PC-9 (cell line): Measurements from ENCODE around the gene FAM81A.

Experiments
- EZH2 ChIP-seq: fragments of 200-600 bp; sonication (generic); IDR thresholded peaks from 2 replicates; pipeline ENCODE4 v1.8.0; 2017; ENCODE audit warnings: antibody characterized with exemption, low read depth
- TF ChIP-seq, protein P1 (sequence below): fragments of 200-600 bp; sonication (generic); conservative IDR thresholded peaks from 2 replicates; pipeline ENCODE4 v1.6.1; 2017; ENCODE audit warnings: mixed run types, antibody characterized with exemption, mild to moderate bottlenecking, moderate library complexity

DNA sequence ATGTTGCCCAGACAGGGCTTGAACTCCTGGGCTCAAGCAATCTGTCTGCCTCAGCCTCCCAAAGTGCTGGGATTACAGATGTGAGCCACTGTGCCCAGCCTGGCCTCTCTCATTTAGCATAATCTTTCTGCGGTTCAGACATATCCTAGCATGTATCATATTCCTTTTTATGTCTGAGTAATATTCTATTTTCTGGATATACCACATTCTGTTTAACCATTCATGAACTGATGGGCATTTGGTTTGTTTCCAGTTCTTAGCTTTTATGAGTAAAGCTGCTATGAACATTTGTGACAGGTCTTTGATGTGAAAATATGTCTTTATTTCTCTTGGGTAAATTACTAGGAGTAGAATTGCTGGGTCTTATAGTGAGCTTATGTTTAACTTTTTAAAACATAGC lies 23.5 kb downstream of the FAM81A start:
- TF ChIP-seq EZH2, result no peak
- TF ChIP-seq, protein P1, sequence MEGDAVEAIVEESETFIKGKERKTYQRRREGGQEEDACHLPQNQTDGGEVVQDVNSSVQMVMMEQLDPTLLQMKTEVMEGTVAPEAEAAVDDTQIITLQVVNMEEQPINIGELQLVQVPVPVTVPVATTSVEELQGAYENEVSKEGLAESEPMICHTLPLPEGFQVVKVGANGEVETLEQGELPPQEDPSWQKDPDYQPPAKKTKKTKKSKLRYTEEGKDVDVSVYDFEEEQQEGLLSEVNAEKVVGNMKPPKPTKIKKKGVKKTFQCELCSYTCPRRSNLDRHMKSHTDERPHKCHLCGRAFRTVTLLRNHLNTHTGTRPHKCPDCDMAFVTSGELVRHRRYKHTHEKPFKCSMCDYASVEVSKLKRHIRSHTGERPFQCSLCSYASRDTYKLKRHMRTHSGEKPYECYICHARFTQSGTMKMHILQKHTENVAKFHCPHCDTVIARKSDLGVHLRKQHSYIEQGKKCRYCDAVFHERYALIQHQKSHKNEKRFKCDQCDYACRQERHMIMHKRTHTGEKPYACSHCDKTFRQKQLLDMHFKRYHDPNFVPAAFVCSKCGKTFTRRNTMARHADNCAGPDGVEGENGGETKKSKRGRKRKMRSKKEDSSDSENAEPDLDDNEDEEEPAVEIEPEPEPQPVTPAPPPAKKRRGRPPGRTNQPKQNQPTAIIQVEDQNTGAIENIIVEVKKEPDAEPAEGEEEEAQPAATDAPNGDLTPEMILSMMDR, result no peak
